Measurements from ENCODE around the gene SCN10A.

The SCN10A gene

DNA sequence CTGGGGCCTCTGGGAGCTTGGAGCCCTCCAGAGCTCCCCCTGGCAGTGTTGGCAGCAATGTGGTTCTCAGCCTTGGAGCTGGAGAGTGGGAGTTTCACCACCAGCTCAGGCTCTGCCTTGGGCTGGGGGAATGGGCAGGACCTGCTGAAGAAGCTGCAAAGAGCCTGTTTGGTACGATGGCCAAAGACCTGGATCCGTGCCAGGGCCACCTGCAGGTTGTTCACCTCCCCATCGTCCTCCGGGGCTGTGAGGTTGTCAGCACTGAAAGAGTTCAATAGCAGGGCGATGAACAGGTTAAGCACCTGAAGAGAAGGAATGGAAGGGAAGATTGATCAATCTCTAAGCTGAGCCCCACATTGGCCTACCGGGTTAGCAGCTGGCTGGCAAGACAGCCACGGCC is 89.3 kb downstream of the SCN10A start:
- H3K4me1 ChIP-seq (ENCODE audit: low read length): no peaks in the 10 kb centered on the region
- H3K79me2 ChIP-seq (ENCODE audit: low read length): no peaks in the 10 kb centered on the region
- no peak overlapping the region for H3K4me3 ChIP-seq (ENCODE audit: low read length)
- peaks cover 38% of the 10 kb centered on the region for H3K27me3 ChIP-seq (ENCODE audit: low read depth, low read length)
- H3K9ac ChIP-seq (ENCODE audit: low read length): no peak overlapping the region
- H3K4me2 ChIP-seq (ENCODE audit: low read length): no peak overlapping the region
- no peaks in the 10 kb centered on the region for H3K36me3 ChIP-seq (replicated peaks; ENCODE audit: low read depth, low read length)
- H3K9me3 ChIP-seq (ENCODE audit: insufficient read depth, low read length): no peaks in the 10 kb centered on the region
- no peak overlapping the region for H2AFZ ChIP-seq (ENCODE audit: low read depth, low read length)
- TF ChIP-seq EZH2phosphoT487 (IDR thresholded peaks at IDR 0.05; ENCODE audit: low read depth): no peak
- TF ChIP-seq, protein P1, sequence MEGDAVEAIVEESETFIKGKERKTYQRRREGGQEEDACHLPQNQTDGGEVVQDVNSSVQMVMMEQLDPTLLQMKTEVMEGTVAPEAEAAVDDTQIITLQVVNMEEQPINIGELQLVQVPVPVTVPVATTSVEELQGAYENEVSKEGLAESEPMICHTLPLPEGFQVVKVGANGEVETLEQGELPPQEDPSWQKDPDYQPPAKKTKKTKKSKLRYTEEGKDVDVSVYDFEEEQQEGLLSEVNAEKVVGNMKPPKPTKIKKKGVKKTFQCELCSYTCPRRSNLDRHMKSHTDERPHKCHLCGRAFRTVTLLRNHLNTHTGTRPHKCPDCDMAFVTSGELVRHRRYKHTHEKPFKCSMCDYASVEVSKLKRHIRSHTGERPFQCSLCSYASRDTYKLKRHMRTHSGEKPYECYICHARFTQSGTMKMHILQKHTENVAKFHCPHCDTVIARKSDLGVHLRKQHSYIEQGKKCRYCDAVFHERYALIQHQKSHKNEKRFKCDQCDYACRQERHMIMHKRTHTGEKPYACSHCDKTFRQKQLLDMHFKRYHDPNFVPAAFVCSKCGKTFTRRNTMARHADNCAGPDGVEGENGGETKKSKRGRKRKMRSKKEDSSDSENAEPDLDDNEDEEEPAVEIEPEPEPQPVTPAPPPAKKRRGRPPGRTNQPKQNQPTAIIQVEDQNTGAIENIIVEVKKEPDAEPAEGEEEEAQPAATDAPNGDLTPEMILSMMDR (IDR thresholded peaks at IDR 0.05; ENCODE audit: low read depth, low read length): no peak
- no peak overlapping the region for H3K27ac ChIP-seq (ENCODE audit: low read length)
- H4K20me1 ChIP-seq (ENCODE audit: insufficient read depth, low read length): no peaks in the 10 kb centered on the region

DNA sequence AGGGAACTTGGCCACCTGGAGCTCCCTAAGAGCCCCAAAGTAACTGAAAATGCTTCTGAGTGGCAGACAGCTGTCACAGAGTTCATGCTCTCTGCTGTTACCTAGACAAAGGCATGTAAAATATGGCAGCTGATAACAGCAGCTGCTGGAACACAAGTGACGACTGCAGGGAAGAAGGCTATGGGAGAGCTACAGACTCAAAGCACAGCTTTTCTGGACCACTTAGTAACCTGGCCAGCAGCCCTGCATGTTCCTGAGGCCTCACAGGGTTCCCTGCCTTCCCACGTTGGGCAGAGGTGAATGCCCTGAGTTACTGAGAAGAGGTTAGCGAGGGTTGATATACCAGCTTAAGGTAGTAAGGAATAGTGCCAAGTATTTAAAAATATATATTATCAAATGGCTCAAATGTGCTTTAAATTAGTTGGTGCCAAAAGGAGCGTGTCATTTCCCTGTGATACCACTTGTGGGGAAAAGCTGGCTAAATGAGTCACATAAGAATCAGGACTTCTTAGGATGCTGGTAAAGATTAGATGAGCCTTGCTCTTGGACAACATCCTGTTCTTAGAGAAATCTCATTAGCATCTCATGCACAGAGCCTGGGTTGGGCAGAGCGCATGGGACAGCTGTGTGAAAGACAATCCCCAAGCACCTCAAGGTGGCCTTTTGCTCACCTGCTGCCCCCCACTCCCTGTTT is 90.1 kb downstream of the SCN10A start:
- H3K36me3 ChIP-seq (replicated peaks; ENCODE audit: low read depth, low read length): no peaks in the 10 kb centered on the region
- H2AFZ ChIP-seq (ENCODE audit: low read depth, low read length): no peak overlapping the region
- TF ChIP-seq, protein P1 (IDR thresholded peaks at IDR 0.05; ENCODE audit: low read depth, low read length): no peak
- no peak for TF ChIP-seq EZH2phosphoT487 (IDR thresholded peaks at IDR 0.05; ENCODE audit: low read depth)
- H3K4me1 ChIP-seq (ENCODE audit: low read length): no peaks in the 10 kb centered on the region
- no peaks in the 10 kb centered on the region for H4K20me1 ChIP-seq (ENCODE audit: insufficient read depth, low read length)
- H3K27ac ChIP-seq (ENCODE audit: low read length): no peak overlapping the region
- H3K4me2 ChIP-seq (ENCODE audit: low read length): no peak overlapping the region
- H3K9me3 ChIP-seq (ENCODE audit: insufficient read depth, low read length): no peaks in the 10 kb centered on the region
- H3K9ac ChIP-seq (ENCODE audit: low read length): no peak overlapping the region
- no peaks in the 10 kb centered on the region for H3K79me2 ChIP-seq (ENCODE audit: low read length)
- H3K4me3 ChIP-seq (ENCODE audit: low read length): no peak overlapping the region
- peaks cover 29% of the 10 kb centered on the region for H3K27me3 ChIP-seq (ENCODE audit: low read depth, low read length)

DNA sequence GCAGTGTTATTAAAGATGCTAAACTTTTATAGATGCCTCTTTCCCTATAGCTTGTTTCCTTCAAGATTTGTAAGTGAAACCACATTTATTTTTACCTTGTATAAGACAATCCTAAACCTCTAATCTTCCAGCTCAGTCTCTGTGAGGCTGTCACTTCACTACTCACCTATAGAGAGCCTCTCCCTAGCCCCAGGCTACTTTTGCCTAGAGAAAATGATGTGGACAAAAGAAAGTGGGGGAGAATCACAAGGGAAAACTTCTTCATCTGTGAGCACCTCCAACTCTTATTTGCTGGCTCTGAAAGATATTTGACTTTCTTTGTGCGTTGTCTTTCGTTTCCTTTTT is 91.7 kb downstream of the SCN10A start:
- H3K27ac ChIP-seq (ENCODE audit: low read length): no peak overlapping the region
- H3K4me3 ChIP-seq (ENCODE audit: low read length): no peak overlapping the region
- H3K4me1 ChIP-seq (ENCODE audit: low read length): no peaks in the 10 kb centered on the region
- no peaks in the 10 kb centered on the region for H4K20me1 ChIP-seq (ENCODE audit: insufficient read depth, low read length)
- H3K4me2 ChIP-seq (ENCODE audit: low read length): no peak overlapping the region
- TF ChIP-seq, protein P1 (IDR thresholded peaks at IDR 0.05; ENCODE audit: low read depth, low read length): no peak
- no peak for TF ChIP-seq EZH2phosphoT487 (IDR thresholded peaks at IDR 0.05; ENCODE audit: low read depth)
- no peaks in the 10 kb centered on the region for H3K36me3 ChIP-seq (replicated peaks; ENCODE audit: low read depth, low read length)
- H2AFZ ChIP-seq (ENCODE audit: low read depth, low read length): no peak overlapping the region
- H3K27me3 ChIP-seq (ENCODE audit: low read depth, low read length): peaks cover 31% of the 10 kb centered on the region
- no peak overlapping the region for H3K9ac ChIP-seq (ENCODE audit: low read length)
- H3K79me2 ChIP-seq (ENCODE audit: low read length): no peaks in the 10 kb centered on the region
- H3K9me3 ChIP-seq (ENCODE audit: insufficient read depth, low read length): no peaks in the 10 kb centered on the region

DNA sequence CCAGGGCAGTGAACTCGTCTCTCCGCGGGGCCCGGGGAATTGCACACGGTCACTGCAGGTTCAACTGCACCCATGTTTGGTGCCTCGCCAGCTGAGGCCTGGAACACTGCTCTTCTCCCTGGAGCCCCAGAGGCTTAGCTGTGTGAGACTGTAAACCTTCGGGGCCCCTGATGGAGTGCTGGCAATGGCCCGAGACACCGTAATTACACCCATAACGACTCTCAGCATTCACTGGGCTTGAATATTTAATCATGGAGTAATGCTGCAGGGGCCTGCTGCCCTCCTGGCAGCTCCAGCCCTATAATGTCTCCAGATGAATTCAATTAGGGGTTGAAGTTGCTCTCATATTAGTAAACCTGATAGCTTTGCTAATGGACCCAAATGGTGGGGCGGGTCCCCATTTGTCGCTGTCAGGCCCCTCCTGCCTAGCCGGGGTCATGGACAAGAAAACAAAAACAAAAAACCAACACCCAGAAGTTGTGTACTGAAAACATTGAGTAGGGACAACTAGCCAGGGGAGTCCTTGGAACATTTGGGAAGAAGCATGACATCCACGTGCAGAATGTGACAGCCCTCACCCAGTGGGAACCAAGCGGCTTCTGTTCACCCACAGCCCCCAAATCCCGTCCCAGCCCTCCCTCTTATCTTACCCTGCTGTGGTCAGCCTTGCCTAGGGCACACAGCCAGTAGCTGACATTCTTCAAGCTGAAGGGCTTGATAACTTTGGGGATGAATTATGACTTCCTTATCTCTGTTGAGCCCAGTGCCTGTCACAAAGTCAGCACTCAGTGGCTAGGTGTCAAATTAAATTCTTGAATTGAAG is 92.2 kb downstream of the SCN10A start:
- Histone ChIP-seq H3K27me3 (ENCODE audit: low read depth, low read length) (peaks cover 31% of the 10 kb centered on the region), H2AFZ (ENCODE audit: low read depth, low read length) (no peak overlapping the region), H3K27ac (ENCODE audit: low read length) (no peak overlapping the region), H3K9ac (ENCODE audit: low read length) (no peak overlapping the region), H4K20me1 (ENCODE audit: insufficient read depth, low read length) (no peaks in the 10 kb centered on the region), H3K4me3 (ENCODE audit: low read length) (no peak overlapping the region), H3K79me2 (ENCODE audit: low read length) (no peaks in the 10 kb centered on the region), H3K36me3 (replicated peaks; ENCODE audit: low read depth, low read length) (no peaks in the 10 kb centered on the region), H3K4me1 (ENCODE audit: low read length) (no peaks in the 10 kb centered on the region), H3K4me2 (ENCODE audit: low read length) (no peak overlapping the region), H3K9me3 (ENCODE audit: insufficient read depth, low read length) (no peaks in the 10 kb centered on the region)
- TF ChIP-seq, protein P1 (IDR thresholded peaks at IDR 0.05; ENCODE audit: low read depth, low read length): no peak
- no peak for TF ChIP-seq EZH2phosphoT487 (IDR thresholded peaks at IDR 0.05; ENCODE audit: low read depth)

All from OCI-LY3 (cell line).